Endothelial cell of hepatic sinusoid (primary cell): ENCODE data around the gene CDK7.

Source experiments
- in situ Hi-C: cut with HindIII; loops from 2 replicates; pipeline ENCODE4 v1.10.0; 2017; ENCODE audit warnings: low sequenced_read_pairs

CDK7 gene

GRCh38 chr5:69288069-69288468, 53.4 kb downstream of the CDK7 start:
- in situ Hi-C loops = no loop called here

DNA sequence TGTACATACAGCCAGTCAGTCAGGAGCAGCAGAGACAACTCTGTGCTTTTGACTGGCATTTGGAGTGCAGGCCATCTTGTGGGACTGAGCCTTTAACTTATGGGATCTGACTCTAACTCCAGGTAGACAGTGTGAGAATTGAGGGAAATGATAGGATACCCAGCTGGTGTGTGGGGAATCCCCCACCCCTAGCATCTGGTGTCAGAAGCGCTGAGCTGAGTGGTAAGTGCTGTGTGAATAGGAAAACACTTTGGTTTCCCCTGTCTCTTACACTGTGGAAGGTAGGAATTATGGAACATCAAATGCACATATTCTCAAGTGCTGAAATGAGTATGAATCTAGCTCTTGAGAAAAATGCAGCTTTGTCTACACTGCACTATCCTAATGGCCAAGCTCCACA, 54.0 kb downstream of the CDK7 start:
- in situ Hi-C loops = no loop called here

DNA sequence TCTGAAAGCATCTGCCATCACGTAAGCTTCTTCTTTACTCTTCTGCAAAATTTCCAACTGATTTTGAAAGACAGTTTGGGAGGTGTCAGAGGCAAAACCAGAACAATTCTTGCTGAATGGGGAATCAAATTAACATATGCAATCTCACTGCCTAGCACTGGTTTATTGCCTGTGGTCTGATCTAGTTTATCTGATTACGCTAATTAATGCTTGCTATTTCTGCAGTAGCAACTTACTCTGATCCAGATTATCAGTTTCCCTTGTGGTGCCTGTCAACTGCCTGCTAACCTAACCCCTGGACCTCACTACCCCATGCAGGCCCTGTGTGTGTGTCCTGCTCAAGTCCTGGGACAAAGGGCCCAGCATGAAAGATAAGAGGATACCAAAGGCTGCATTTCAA, 57.6 kb downstream of the CDK7 start:
- in situ Hi-C loops = loop anchor here (5.0 to 10.0 kb wide), 4 partner anchors 35 to 85 kb away; no protein-coding TSS in a partner anchor

GRCh38 chr5:69293882-69294281, 59.2 kb downstream of the CDK7 start:
- in situ Hi-C loops = loop anchor here (5.0 to 10.0 kb wide), 4 partner anchors 37 to 83 kb away; no protein-coding TSS in a partner anchor

DNA sequence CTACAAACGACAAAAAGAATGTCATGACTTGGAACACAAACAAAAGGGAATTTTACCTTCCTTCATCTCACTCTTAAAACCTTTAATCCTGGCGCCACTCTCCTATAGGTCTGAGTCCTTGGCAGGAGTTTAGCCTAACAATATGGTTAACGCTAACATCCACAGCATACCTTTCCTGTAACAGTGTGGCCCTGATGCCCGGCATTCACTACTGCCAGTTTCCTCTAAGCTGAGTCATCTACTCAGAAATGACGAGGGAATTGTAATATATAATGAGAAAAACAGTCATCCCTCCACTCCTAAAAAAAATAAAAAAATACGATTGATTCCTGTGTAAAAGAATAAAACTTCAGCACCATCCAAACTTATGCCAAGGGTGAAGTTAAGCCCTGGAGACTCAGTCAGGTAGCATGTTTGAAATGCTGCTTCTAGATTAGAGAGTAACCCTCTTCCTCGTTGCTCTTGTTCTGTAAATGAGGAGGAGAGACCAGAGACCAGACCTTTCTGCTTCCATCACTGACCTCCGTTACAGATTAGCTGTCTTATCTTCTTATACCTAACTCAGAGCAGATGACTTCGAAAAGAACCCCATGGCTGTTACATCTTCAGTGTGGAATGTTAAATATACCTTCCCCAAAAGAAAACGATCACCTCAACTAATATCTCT, 60.5 kb downstream of the CDK7 start:
- in situ Hi-C loops = loop anchor here (10.0 kb wide), 1 partner anchor 70 kb away; no protein-coding TSS in a partner anchor

DNA sequence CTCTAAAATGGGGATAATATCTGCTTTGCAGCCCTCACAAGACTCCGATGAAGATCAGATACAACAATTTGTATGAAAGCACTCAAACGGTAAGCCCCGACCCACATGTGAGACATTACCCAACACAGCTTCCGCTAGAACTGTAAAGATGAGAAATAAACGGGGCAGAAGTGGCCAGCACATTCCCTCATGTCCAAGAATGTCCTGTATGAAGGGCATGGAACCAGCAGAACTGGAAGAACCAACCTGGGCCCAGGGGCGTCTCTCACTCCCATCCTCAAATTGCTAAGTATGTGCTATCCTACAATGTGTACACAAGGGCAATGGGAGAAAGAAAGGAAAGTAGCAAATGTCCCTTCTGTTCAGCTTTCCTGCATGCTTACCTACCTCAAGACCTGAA, 64.9 kb downstream of the CDK7 start:
- in situ Hi-C loops = loop anchor here (10.0 kb wide), 1 partner anchor 75 kb away; no protein-coding TSS in a partner anchor

DNA sequence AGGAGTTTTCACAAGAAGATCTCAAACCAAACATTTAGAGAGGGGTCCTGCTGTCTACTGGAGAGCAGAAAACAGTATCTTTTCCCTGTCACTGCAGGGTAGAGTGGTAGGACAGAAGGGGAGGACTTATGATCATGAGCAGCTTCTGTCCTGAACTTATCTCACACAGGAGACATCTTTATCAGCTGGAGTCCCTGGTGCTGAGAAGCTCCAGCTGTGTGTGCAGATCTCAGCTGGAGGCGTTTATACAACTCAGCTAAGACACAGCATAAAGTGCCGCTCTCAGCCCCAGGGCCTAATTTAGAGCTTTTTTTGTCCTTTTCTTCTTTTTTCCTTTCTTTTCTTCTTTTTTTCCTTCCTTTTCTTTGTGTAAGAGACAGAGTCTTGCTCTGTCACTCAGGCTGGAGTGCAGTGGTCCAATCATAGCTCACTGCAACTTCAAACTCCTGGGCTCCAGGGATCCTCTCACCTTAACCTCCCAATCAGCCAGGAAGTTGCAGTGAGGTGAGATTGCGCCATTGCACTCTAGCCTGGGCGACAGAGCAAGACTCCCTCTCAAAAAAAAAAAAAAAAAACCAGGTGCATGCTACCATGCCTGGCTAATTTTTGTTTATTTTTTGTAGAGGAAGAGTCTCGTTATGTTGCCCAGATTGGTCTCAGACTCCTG, 66.0 kb downstream of the CDK7 start:
- in situ Hi-C loops = no loop called here

DNA sequence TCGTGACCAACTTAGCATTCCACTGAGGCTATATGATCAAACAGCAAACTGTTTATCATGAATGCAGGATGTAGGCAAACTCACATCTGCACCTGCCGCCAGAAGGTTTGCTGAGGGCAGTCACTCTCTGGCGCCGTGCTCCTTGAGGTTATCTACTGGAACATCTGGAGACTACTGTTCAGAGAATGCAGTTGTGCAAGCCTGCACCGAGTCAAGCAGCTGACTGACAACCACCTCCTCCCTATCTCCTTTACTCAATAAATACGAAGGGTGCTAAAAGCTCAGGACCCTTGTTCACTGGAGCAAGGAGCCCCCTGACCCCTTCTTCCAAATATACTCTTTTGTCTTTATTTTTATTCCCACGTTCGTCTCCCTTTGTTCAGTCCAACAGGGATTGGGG, 70.8 kb downstream of the CDK7 start:
- in situ Hi-C loops = no loop called here

DNA sequence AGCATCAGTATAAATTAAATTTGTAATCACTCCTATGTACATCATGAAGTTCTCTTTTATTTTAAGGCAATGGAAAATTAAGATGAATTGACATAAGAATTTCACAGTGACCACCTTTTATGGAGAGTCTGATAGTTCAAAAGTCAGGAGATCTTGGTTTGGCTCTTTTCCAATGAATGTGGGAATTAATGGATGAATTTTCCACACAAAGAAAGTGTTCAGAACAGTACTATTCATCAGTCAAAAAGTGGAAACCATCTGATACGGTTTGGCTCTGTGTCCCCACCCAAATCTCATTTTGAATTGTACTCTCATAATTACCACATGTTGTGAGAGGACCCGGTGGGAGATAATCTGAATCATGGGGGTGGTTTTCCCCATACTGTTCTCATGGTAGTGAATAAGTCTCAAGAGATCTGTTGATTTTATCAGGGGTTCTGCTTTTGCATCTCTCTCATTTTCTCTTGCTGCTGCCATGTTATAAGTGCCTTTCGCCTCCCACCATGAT, 73.4 kb downstream of the CDK7 start:
- in situ Hi-C loops = no loop called here

GRCh38 chr5:69309380-69309779, 74.7 kb downstream of the CDK7 start:
- in situ Hi-C loops = no loop called here

GRCh38 chr5:69312459-69313160, 77.9 kb downstream of the CDK7 start:
- in situ Hi-C loops = no loop called here

DNA sequence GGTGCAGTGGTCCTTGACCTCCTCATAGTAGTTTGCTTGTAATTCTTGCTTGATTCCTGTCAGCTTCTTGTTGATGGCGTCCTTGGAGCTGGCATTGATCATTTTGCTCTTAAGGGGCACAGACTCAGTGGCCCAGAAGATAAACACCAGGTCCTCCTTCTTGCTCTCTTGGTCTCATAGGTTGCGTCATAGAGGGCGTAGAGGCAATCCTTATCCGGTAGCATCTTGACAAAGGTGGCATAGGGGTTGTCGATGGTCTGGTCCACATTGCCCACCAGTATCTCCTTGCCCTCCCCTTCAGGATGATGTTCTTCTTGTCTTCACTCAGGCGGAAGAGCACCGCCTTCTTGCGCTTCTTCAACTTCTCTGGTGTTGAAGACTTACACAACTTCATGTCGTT, 78.7 kb downstream of the CDK7 start:
- in situ Hi-C loops = no loop called here

DNA sequence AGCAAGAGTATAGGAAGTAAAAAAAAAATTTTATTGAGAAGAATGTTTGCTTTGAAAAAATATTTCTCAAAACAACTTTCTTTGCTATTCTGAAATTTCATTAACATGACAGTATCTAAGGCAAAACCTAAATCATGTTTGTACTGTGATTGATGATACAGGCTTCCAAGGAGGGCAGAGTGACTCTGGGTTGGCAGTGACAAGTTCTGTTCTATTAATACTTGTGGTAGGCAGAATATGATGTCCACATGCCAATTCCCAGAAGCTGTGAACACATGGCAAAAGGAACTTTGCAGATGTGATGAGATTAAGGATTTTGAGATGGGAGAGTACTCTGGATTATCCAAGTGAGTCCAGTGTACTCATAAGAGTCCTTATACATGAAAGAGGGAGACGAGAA, 81.3 kb downstream of the CDK7 start:
- in situ Hi-C loops = no loop called here

DNA sequence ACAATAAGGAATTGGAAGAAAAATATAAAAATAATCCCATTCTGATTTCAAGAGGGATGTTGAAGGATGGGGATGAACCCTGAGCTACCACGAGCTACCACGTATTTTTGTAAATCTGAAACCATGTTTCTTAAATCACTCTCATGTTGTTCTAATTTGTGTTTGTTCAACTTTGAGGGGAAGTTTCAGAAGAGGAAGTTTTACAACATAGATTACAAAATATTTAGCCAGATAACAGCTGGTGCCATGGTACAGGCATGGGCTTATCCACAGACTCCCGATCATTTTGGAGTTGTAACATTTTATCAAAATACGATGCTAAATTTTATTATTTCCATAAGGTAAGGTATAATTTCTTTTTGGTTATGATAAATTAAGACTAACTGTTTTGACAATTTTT, 82.7 kb downstream of the CDK7 start:
- in situ Hi-C loops = no loop called here

- in situ Hi-C loops = no loop called here
Observed at GRCh38 chr5:69326365-69326764, 91.7 kb downstream of the CDK7 start.
